GM19025 (cell line): Measurements from ENCODE around the gene FOXD4L6.
"Not testable (repeated sequence)": the region's sequence is repeated elsewhere in the genome, so short reads cannot be mapped to it uniquely, and the experiment has no call there.

Experiments used
- ATAC-seq: cut with Tn5 transposase; IDR thresholded peaks from one replicate; pipeline ENCODE4 v1.9.1; 2021; ENCODE audit warnings: mild to moderate bottlenecking, low read depth, moderate library complexity; ENCODE audit not compliant: unreplicated experiment

The FOXD4L6 gene

DNA sequence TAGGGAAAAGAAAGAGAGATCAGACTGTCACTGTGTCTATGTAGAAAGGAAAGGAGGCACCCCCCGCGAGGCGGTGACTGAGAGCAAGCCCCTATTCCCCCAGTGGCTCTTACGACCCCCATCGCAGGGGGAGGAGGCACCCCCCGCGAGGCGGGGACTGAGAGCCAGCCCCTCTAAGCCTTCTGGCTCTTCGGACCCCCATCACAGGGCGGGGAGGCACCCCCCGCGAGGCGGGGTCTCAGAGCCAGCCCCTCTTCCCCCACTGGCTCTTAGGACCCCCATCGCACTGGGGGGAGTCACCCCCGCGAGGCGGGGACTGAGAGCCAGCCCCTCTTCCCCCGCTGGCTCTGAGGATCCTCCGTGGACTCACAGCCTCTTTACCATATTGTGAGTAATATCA, 23.9 kb downstream of the FOXD4L6 start:
- not testable (repeated sequence) for ATAC-seq

DNA sequence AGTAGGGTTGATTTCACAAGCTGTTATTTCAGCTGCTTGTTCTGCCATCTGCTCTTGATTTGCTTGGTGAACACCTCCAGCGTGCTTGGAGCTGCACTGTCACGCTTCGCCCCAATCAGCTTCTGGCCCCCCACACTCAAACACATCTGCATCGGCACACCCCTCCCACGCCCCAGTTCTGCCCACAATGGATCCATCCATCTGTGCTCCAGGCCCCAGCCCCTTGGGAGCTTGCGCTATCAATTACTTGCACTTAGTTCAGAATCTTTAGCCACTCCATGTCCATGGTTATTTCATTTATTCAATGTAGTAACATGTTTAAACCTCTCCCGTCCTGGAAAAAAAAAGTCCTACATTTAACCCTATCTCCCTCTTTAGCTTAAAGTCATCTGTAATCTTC, 28.0 kb downstream of the FOXD4L6 start:
- not testable (repeated sequence) for ATAC-seq

DNA sequence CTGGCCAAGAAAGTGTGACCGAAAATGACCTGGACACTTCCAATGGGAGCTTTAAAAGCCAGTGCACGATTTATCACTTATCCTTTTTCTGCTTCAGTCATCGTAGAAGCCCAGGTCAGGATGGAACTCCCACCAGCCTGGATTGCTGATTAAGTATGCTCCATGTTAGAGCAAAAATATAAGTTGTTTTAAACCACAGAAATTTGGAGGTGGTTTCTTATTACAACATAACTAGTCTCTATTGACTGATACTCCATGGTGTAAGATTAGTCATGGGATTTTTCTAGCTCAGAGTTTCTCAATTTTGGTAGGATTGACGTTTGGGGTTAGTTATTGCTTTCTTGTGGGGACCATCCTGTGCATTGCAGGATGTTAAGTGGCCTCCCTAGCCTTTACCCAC, 29.7 kb downstream of the FOXD4L6 start:
- not testable (repeated sequence) for ATAC-seq

DNA sequence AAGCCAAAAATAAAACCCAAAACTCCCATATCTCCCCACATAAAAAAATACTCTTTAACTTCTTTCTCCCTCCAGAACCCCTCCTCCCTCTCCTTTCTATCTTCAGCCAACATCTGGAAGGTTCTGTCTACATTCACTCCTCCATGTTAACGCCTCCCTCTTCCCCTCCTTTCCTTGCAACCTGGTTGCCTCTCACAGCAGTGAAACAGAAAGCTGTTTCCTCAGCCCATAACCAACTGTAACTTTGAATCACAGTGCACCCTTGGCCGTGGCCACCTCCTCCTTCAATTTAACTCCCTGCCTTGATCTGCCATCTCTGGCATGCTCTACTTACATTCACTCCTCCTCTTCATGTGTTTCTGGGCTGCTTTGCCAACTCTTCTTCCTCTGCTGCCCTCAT, 33.4 kb downstream of the FOXD4L6 start:
- ATAC-seq: not testable (repeated sequence)

DNA sequence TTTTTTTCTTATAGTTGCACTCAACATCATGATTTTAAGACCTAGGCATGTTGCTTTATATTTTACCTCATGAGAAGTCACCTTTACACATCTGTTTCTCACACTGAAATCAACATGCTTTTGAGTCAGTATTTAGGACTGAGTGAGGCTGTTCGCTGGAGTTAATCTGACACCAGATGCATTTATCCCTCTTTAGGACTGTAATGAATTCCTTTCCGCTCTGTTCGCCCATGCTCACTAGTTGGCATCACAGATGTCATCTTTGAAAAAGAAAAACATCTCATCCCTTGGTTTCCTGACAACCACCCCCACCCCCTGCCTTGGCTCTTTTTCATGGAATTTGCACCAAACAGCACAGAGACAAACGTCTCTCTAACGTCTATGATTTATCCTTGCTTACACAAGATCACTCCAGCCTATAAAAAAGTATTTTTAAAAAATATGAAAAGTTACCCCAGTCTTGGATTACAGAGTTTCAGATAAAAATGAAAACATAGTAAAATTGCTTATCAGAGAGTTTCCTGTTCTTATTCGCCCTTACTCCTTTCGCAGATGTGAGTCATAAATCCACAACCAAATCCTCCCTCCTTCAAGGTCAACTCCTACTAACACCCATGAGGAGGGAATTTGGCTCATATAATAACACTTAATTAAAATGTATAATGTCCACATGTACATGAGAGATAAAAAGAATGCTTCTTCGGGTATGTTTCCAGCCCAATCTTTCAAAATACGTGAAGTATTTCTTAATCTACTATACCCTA, 34.3 kb downstream of the FOXD4L6 start:
- ATAC-seq: not testable (repeated sequence)

DNA sequence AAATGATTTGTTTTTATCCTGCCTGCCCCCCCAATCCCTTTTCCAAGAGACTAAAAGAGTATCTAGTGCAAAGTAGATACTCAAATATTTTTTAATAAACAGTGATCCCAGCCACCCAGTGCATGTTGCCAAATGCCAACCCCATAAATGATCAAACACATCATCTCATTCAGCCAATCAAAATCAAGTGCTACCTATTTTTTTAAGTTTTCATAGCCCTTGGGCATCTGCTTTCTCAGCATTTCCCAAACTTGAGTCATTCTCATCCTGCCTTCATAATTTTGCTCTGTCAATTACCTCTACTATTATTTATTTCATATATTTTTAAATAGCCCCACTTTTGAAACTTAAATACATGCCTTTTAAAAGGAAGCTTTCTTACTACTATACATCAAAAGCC, 37.6 kb downstream of the FOXD4L6 start:
- ATAC-seq: not testable (repeated sequence)

DNA sequence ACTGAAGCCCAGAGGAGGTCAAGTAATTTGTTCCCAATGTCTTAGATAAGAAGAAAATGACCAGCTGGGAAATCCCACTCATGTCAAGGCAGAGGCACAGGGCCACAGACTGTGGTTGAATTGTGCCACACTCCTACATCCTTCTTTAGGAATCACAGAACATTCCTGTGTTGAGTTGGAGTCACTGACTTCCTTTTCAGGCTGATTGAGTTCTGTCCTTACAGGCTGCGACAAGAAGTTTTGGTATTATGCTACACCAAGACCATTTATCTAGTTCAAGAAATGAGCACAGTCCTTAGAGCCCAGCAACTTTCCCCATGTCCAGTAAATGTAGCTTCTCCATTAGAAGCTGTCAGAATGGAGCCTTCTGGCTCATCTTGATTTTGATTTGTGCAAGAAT, 38.1 kb downstream of the FOXD4L6 start:
- not testable (repeated sequence) for ATAC-seq

DNA sequence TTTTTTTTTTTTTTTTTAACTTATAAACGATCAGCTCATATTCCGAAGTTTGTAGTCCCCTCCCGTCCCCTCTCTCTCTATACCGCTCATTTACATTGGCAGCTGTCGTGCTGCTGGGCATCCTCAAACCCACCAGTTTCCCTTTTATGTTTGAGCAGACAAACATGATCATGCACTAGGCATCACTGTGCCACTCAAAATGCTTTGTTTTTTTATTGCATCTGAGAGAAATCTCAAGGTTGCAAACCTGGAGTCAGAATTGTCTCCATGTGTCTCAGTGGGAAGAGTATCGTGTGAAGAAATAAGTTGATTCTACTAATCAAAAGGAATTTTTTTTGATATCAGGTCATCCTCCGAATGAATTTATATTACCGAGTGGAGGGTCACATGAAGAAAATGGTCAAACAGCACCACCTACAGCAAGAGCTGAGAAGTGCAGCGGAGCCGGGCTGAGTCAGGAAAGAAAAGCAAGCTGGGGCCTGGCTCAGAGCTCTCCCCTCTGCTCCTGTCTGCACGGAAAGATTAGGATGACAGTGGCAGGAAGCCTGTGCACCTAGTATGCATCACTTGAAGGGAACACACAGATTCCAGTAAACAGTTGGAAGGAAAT, 39.9 kb downstream of the FOXD4L6 start:
- peak; percentile 72 for ATAC-seq

DNA sequence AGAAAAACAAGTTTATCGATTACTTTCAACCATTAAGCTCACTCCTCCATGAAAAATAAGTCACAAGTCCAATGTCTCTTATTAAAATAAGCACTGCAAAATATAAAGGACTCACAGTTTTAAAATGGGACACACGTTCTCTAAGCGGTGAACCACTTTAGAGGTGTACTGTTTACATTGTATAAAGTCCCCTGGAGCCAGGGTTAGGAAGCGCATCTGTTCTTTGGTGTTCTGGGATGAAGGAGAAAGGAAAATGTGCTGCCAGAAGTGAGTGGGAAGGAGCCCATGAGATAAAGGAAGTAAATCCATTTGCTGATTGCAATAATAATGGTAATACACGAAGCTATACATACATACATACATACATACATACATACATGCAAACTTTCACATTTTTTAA, 40.6 kb downstream of the FOXD4L6 start:
- not testable (repeated sequence) for ATAC-seq

DNA sequence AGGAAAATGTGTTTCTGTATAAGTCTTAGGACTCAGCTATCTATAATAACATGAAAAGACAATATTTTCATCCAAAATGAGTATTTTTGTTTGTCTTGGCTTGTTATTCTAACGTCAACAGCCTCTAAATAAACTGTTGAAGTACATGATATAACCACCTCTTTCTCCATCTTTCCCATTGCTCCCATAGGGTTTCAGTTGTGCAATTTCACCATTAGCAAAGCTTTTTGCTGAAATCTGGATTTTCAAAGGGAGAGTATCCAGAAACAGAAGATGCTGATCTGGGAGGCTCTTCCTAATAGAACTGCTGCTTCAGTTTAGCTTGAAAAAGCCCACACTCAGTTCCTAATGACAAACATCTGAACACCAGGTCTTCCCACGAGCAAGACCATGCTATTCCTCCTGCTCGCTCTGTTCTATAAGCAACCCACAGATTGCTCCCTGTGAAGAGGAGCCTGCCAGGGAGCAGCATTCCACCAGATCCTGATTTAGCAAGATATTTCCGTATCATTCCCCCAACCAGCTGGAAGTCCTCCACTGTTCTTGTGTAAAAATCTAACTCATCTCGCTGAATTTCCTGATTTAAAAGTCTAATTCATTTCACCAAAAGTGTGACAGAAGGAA, 41.2 kb downstream of the FOXD4L6 start:
- ATAC-seq: not testable (repeated sequence)

DNA sequence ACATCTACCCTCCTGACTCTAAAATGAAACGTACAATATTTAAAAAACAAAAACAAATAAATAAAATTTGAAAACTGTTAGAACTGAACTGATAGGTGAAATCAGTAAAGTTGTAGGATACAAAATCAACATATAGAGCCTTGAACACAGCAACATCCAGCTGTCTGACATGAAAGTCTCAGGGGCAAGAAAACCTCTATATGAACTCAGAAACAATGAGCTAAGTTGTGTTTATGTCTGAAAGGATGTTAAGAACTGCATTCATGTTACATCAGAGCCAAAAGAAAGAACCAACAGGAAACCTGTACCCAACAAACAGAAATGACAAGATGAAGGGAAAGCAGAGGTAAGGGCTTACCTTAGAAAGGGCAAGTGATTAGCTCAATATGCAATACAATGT, 41.8 kb downstream of the FOXD4L6 start:
- not testable (repeated sequence) for ATAC-seq

DNA sequence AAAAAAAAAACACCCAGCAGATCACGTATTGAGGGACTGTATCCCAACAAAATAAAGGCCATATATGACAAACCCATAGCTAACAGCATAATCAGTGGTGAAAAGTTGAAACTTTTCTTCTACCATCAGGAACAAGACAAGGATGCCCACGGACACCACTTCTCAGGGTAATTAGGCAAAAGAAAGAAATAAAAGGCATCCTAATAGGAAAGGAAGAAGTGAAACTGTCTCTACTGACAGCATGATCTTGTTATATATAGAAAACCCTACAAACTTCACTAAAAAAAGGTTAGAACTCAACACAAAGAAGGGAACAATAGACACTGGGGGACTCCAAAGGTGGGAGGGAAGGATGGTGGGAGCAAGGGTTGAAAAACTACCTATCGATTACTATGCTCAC, 42.3 kb downstream of the FOXD4L6 start:
- ATAC-seq: not testable (repeated sequence)

DNA sequence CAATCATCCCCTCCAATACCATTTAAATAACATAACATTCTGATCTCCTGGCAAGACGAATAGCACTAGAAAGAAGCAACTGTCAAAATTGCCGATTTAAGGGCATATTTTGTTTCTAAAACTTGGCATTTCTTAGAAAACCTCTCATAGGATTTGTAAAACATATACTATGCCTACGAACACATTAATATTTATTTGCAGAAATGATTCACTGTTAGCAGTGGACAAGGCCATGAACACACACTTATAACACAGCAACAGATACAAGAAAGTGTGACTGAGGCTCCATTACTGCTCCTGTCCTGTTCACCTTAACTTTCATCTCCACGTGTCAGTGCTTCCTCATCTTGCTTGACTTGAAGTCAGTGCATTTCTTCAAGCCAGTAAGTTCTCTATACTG, 46.1 kb downstream of the FOXD4L6 start:
- ATAC-seq: not testable (repeated sequence)

DNA sequence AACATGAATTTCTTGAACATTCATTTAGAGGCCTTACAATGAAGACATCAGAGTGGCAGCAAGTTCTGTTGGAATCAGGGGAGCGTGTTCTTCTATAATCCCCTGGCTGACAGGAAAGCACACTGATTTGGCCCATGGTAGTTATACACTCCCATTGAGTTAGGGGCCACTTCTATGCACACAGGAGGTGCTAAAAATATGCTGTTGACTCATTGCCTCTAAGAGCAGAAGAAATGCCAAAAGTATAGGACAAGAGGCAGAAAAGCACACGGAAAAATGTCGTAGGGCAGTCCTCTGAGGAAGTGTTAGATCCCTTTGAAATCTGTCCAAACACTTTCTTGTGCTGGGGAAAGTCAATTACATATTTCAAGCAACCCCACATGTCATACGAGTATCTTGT, 49.0 kb downstream of the FOXD4L6 start:
- not testable (repeated sequence) for ATAC-seq

DNA sequence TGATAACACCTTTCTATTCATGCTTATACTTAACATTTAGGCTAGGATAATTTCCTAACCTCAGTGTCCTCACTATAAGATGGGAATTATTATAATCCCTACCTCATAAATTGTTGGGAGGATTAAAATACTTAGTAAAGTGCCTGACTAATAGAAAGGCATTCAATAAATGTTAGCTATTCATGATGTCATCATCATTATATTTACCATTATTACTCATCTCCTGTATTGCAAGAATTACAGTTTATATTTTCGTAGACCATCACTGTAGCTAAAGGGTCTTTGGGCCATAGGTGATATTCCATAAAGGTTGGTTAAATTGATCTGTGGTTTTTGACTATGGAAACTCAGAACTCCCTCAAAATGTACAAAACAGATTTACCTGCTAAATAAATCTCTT, 50.9 kb downstream of the FOXD4L6 start:
- not testable (repeated sequence) for ATAC-seq
